GM23248 (cell line): ENCODE results near the gene PCED1A.

Experiments
- EZH2 ChIP-seq: fragments of 200-600 bp; sonication (generic); IDR thresholded peaks from 2 replicates; pipeline ENCODE4 v1.6.1; 2018; ENCODE audit warnings: antibody characterized with exemption, mild to moderate bottlenecking; ENCODE audit not compliant: insufficient read depth, poor library complexity, severe bottlenecking
- EZH2phosphoT487 ChIP-seq: fragments of 200-600 bp; sonication (generic); IDR thresholded peaks from 2 replicates; pipeline ENCODE4 v1.6.1; 2018; ENCODE audit warnings: antibody characterized with exemption, moderate library complexity, mild to moderate bottlenecking, low read depth; ENCODE audit not compliant: insufficient read depth

GRCh38 chr20:2814587-2815051 is 25.8 kb downstream of the PCED1A start, which contains the start of gene C20orf141:
- TF ChIP-seq EZH2, result no peak
- TF ChIP-seq EZH2phosphoT487, result no peak
